Stimulated activated CD4-positive, alpha-beta T cell treated with anti-CD3 and anti-CD28 coated beads, Interleukin-12 subunit alpha, Interleukin-12 subunit beta, amount 100 ng/mL, for 48 hours (primary cell): ENCODE results near the gene CDH4.
"Not testable (repeated sequence)": the region's sequence is repeated elsewhere in the genome, so short reads cannot be mapped to it uniquely, and the experiment has no call there.

ENCODE experiments used
- DNase-seq, 3 donors: peaks; one replicate each; pipeline ENCODE4 v3.0.0-alpha.2; 2020; ENCODE audit warnings: low read depth in 2 of 3, low spot score in 1 of 3

CDH4 gene

DNA sequence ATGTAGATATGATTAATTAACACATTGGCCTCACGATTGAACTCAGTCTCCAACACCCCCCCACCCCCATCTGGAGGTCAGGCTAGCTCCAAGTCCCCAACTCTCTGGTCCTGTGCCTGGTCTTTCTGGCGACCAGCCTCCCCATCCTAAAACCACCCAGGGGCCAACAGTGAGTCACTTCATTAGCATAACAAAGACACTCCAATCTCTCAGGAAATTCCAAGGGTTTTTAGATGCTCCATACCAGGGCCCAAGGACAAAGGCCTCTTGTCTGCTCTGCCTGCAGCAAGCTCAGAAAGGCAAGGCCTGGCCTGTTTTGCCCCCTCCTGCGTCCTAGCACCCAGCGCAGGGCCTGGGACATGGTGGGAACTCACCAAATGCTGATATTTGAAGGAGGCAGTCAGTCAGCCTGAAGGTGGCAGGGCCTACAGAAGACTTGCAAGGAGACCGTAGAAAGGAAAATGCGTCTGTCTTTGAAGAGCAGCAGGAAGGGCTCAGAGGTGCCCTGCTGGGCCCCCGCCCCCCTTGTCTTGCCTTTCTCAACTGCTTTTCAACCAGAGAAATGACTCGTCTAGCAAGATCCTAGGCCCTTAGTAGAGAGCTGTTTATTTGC, 184.7 kb downstream of the CDH4 start:
- no peak for DNase-seq

DNA sequence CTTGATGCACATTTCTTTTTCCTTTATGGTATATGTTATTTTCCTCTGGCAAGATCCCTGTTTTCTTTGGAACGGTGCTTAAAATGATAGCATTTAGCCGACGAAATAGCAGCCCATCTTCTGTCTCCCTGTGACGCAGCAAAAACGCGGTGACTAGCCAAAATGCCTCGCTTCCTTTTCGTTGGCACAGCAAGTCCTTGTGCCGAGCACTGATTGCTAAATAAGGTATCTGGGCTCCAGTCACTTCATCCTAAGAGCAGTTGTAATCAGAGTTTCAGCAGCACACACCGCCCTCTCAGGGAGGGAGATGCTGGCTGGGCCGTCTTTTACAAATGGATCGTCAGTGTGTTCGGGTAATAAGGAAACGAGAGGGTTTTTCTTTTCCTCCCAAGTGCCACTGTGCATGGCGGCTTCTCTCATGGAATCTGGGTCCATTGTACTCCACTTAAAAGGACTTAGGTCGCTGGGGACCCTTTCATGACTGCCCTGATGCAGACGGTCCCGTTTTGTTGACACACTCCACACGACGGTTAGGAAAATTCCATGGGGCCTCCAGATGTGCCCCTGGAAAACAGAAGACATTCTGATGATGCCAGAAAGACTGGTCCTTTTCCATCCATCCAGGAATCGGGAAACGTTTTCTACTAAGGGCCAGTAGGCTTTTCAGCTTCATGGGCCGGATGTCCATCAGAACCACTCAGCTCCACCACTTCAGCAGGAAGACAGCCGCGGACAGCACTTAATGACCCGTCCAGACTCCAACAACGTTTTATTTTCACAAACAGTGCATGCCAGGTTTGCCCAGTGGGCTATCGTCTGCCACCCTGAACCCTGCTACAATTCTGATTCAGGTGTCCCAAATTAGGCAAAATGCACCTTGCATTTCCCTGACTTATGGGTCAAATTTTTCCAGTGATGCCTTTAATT, 185.5 kb downstream of the CDH4 start:
- no peak for DNase-seq

GRCh38 chr20:61438285-61438684, 186.2 kb downstream of the CDH4 start:
- no peak for DNase-seq

DNA sequence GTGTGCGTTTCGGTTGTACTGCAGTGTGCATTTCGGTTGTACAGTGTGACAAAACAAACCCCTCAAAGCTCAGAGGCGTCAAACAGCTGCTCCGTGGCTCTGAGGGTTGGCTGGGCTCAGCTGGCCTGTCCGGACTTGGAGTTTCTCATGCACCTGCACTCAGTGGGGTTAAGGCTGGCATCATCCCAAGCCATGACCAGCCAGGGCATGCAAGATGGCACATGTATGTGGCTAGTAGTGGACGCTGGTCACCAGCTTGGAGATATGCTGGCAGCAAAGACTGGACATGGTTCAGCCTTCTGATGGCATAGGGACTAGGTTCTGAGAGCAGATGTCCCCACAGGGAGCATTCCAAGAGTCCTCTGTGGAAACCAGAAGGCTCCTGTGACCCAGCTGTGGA, 187.2 kb downstream of the CDH4 start:
- no peak for DNase-seq

GRCh38 chr20:61440548-61441055, 188.5 kb downstream of the CDH4 start:
- no peak for DNase-seq

DNA sequence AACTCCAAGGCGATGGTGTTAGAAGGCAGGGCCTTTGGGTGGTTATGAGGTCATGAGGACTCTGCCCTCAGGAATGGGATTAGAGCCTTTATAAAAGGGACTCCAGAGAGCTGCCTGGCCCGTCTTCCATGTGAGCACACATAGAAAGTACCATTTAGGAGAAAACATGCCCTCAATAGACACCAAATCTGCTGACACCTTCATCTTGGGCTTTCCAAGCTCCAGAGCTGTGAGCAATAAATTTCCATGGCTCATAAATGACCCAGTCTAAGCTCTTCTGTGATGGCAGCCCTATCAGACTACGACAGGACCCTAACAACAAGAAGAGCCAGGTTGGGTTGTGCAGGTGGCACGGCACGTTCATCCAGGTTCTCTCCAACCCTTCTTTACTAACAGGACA, 189.5 kb downstream of the CDH4 start:
- DNase-seq = no peak

DNA sequence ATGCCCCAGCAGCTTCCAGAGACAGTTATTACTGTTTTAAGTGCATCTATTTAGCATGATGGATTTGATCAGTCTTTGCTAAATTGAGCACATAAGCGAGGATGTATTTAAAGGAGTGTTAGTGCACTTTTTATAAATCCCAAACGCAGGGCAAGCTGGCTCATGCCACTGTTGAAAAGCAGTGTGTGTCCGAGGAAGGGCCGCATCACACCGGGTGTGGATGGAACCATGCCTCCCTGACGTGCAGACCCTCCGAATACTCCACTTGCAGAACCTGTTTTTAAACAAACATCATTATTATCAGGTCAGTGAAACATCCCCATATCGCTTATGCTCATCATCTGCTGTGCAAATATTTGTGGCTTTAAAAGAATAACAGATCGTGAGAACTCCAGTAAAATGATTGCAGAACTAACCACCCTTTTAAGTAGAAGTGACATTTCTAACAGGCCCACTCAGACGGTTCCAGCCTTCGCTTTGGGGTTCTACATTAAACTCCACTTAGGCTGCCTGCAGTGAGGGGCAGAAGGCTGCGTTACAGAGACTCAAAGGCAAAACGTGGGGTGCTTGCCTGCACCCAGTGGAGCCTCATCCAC, 190.1 kb downstream of the CDH4 start:
- DNase-seq = no peak

DNA sequence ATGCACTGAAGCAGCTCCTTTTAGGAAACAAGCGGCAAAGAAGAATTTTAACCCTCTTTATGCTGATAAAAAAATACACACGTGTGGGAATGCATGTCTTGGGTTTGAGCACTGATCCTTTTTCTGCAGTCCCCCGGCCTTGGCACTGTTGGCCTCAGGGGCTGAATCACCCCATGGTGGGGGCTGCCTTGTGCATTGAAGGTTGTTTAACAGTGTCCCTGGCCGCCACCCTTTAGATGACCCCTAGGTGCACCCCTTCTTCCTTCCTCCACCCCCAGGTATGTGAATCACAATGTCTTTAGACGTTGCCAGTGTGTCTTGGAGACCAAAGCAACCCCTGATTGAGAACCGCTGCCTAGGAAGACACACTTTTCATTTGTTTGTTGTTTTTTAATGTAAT, 190.7 kb downstream of the CDH4 start:
- DNase-seq = no peak

GRCh38 chr20:61443443-61444126, 191.5 kb downstream of the CDH4 start:
- DNase-seq = no peak

- no peak for DNase-seq
Observed at GRCh38 chr20:61444637-61445036, 192.6 kb downstream of the CDH4 start.

DNA sequence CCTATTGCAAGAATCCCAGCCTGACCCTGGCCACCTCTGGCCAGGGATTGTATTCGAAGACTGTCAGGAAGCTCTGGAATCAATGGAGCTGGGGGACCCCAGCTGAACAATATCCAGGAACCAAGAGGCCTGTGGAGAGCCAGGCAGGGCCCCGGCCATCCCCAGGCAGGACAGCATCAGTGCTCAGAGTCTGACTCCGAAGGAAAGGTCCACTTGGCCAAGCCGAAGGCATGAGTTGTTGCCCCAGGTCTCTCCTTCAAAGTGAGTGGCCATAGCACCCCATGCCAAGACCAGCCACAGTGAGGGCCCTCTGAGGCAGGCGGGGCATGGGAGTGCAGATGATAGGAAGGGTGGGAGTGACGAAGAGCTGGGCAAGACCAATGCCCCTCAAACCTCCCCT, 193.1 kb downstream of the CDH4 start:
- no peak for DNase-seq

- DNase-seq = no peak
Observed at GRCh38 chr20:61445741-61446140, 193.7 kb downstream of the CDH4 start.

DNA sequence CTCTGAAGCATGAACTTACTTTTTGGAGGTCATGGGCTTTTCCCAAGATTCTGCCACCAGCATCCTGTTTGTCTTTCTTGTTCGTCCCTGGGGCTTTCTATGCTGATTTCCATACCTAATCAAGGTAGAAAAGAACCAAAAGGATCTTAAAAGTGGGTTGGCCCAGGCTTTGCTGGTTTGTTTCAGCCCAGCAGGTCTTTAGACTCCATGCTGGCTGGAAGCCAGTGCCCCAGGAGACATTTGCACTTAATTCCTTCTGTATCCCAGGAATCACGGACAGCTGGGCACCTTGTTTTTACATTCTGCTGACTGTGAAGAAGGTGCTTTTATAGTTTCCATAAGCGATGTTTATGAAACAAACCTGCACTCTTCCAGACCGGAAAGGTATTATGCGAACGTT, 195.9 kb downstream of the CDH4 start:
- DNase-seq = no peak

DNA sequence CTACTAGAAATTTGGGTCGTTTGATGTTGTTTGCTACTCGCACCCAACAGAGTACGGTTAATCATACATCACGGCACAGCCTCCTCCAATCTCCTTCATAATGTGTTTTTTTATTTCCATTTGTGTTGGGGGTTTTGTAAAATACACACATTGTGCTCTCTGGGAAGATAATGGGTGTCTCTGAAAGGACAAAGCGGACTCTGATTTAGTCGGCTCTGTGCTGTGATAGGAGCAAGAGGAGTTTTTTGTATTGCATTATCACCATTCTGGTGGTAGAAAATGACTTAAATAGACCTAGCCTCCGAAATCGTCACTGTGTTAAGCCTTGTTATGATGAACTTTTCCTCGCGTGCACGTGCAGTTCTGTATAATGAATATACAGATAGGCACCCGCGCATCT, 196.3 kb downstream of the CDH4 start:
- DNase-seq = no peak

- DNase-seq = no peak
Observed at GRCh38 chr20:61449057-61449609, 197.1 kb downstream of the CDH4 start.

DNA sequence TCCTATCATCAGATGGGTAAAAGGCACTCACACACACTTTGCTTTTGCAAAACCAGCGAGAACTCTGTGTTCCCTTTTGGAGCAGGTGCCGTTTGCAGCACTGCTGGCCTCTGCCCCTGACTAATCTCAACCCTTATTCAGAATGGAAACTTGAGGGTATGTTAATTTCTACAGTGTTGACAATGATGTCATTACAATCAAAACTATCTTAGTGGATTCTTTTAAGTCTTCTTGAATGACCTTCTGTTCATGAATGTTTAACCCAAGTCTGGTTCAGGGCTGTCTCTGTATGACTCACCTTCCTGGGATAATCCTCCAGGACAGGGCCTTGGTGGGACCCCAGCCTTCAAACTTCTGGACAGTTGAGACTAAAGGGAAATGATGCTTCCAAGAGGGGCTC, 197.9 kb downstream of the CDH4 start:
- no peak for DNase-seq

- DNase-seq = no peak
Observed at GRCh38 chr20:61450549-61450948, 198.5 kb downstream of the CDH4 start.

DNA sequence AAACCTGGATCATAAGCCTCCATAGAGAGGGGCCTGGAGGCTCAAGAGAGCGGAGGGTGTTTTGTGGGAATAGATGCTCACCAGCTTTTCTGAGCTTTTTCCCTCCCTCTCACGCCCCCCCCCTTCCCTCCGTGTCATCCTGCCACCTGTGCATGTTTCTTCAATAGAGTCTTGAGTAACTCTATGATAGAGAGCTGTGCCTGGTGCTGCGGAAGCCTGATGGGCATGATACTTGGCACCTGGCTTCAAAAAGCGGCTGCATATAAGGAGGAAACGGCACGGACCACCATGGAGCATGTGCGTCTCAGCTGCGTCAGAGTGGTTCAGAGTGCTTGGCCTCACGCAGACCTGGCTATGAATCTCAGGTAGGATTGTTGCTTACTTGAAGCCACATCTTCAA, 198.9 kb downstream of the CDH4 start:
- no peak for DNase-seq

- DNase-seq = no peak
Observed at GRCh38 chr20:61451953-61452352, 199.9 kb downstream of the CDH4 start.

GRCh38 chr20:61453219-61453618, 201.2 kb downstream of the CDH4 start:
- no peak for DNase-seq

DNA sequence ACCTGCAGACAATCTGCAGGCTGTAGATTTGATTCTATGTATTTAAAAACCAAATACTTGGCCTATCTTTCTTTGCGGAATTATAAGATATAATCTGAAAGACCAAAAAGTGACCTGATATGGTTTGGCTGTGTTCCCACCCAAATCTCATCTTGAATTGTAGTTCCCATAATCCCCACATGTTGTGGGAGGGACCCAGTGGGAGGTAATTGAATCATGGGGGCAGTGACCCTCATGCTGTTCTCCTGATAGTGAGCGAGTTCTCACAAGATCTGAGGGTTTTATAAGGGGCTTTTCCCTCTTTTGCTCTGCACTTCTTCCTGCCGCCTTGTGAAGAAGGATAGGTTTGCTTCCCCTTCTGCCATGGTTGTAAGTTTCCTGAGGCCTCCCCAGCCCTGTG, 201.6 kb downstream of the CDH4 start:
- DNase-seq = not testable (repeated sequence)
